ENCODE data around the gene PIWIL4. TPM values are rescaled to one million over a fixed set of nuclear protein-coding genes. Genes with fewer than 3 reads are reported as not detected.

The PIWIL4 gene
- total and polyA plus RNA-seq, 9 of the 15 experiments (the other 6 are each of a cell fraction or from before 2014, with no cell fraction given): 6.3 to 17.0 (median 10.8) TPM

- 0 out of 2 replicates have a peak, but pooled peaks have one; percentile 39 for TF ChIP-seq GTF2E2 (tag; IDR thresholded peaks at IDR 0.05)
These were observed 33.2 kb upstream of the PIWIL4 start (continued) for GRCh38 chr11:94533696-94534630.

DNA sequence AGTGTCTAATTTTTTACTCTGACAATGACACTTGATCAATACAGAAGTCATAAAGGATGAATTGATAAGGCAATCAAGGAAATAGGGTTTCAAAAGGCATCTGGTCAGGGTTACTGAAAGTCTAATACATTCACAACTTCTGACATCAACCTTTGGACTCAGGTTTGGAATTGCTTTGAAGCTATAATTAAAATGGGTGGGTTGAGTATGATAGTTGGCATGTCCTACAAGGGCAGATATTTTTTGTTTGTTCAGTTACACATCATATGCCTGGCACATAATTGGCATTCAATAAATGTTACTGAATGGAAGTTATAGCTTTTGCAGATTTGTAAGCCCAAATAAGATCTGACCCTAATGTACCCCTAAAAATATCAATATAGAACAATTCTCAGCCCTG is 30.8 kb upstream of the PIWIL4 start:
- FAIRE-seq: no peak
- Histone ChIP-seq H3K4me1 (replicated peaks in 1 of 2; ENCODE audit: control insufficient read depth in 2 of 2, insufficient read depth in 2 of 2, low read length in 2 of 2) (no peaks in the 10 kb centered on the region; a peak in 1 of 5 replicates), H3K36me3 (ENCODE audit: control insufficient read depth, insufficient read depth, low read length) (no peaks in the 10 kb centered on the region), H2AFZ (ENCODE audit: low read depth, low read length) (no peak overlapping the region), H3K27me3 (ENCODE audit: control insufficient read depth in 2 of 2, insufficient read depth in 2 of 2, low read length in 2 of 2) (peaks cover 0 to 4% of the 10 kb centered on the region in 2 experiments; a peak in 2 of 5 replicates), H3K9ac (ENCODE audit: insufficient read depth in 1 of 2, low read depth in 2 of 2, low read length in 2 of 2) (no peak overlapping the region), H4K20me1 (replicated peaks; ENCODE audit: control insufficient read depth, insufficient read depth, low read length) (no peaks in the 10 kb centered on the region), H3K4me2 (ENCODE audit: insufficient read depth, low read length) (no peak overlapping the region), H3K27ac (ENCODE audit: extremely low read depth, low read depth, low read length) (no peak overlapping the region), H3K79me2 (ENCODE audit: control insufficient read depth, insufficient read depth, low read length) (no peaks in the 10 kb centered on the region), H3K9me1 (ENCODE audit: control insufficient read depth, insufficient read depth, low read length) (no peaks in the 10 kb centered on the region), H3K4me3 (no peak overlapping the region), H3K9me3 (replicated peaks; ENCODE audit: control insufficient read depth, insufficient read depth, low read depth, low read length) (no peaks in the 10 kb centered on the region)
- CTCF ChIA-PET (ENCODE audit: low intra/inter-chr PET ratio): no interaction called here
- intact Hi-C loops (cut with micrococcal nuclease): no loop called here
- no peak for ATAC-seq
- POLR2A ChIA-PET: interaction anchor here (0.6 kb wide), 1 partner anchor 287 kb away, joined by 3 read pairs; no protein-coding TSS in a partner anchor
- no peak for DNase-seq (ENCODE audit: extremely low read depth in 1 of 4, low spot score in 3 of 4)
- in situ Hi-C loops (cut with MboI): no loop called here
- no peak for TF ChIP-seq ZNF583 (CRISPR knock-in tag; IDR thresholded peaks at IDR 0.05)
- no peak for TF ChIP-seq IRF2 (CRISPR knock-in tag; IDR thresholded peaks at IDR 0.05)
- TF ChIP-seq STAT5B (CRISPR knock-in tag; IDR thresholded peaks at IDR 0.05): no peak
- no peak for TF ChIP-seq NEUROD1 (IDR thresholded peaks at IDR 0.05; ENCODE audit: borderline replicate concordance, low read depth, low read length, partially characterized antibody)
- no peak for TF ChIP-seq HIVEP1 (CRISPR knock-in tag; IDR thresholded peaks at IDR 0.05)
- BruUV-seq (replicated peaks): no TSS peak
